K562 (cell line): ENCODE measurements around the gene NPC1L1. TPM values are rescaled to one million over a fixed set of nuclear protein-coding genes. Genes with fewer than 3 reads are reported as not detected.

Source experiments
- ATAC-seq: fragments of 200-7000 bp; cut with Tn5 transposase; 3 replicates; pipeline ENCODE4 v1.9.1; 2020; ENCODE audit warnings: moderate library complexity
- BruUV-seq: library from RNA; stranded (reverse); fragments of 400-500 nt; replicated peaks from 2 replicates; lab custom pipeline; 2021; lab: Mats Ljungman, UMichigan
- CTCF ChIA-PET: fragments of 300-600 bp; formaldehyde crosslinking; extraction: SDS; loops from one replicate; lab custom pipeline; 2021; ENCODE audit warnings: low intra/inter-chr PET ratio; lab: Yijun Ruan, JAX
- POLR2A ChIA-PET: fragments of 300-600, 350-650 bp; sonication (Branson Sonifier 250); formaldehyde crosslinking; extraction: SDS; loops from one replicate; lab custom pipeline; 2021; ENCODE audit warnings: antibody characterized with exemption, inconsistent platforms; lab: Yijun Ruan, JAX
- DNase-seq, 4 experiments: peaks; one replicate each; pipeline versions ENCODE4 v3.0.0 to v3.0.0-alpha.2; 2011 to 2018; ENCODE audit warnings: low spot score in 3 of 4, mixed read lengths in 3 of 4; ENCODE audit errors: extremely low read depth in 1 of 4
- FAIRE-seq: peaks from 2 replicates; lab custom pipeline; 2011; peaks lifted over from hg19 to GRCh38; lab: Jason Lieb, UNC
- H2AFZ ChIP-seq: 2 replicates; pipeline ENCODE4 v1.6.0; 2011; ENCODE audit warnings: low read depth, low read length, control low read depth, inconsistent platforms
- H3K27ac ChIP-seq: fragments of 200-600 bp; 3 replicates; pipeline ENCODE4 v1.8.0; 2011; ENCODE audit warnings: low read depth, mild to moderate bottlenecking, control low read depth, inconsistent platforms, low read length, moderate library complexity, mixed read lengths; ENCODE audit errors: extremely low read depth
- H3K27me3 ChIP-seq, 2 experiments: fragments of 300-600 bp in 1 of 2; 2 replicates in 1 of 2; 3 replicates in 1 of 2; pipeline versions ENCODE4 v1.6.0 to v1.8.0; 2011; ENCODE audit warnings: inconsistent platforms in 2 of 2, low read length in 2 of 2, mild to moderate bottlenecking in 1 of 2, mixed read lengths in 1 of 2, moderate library complexity in 1 of 2; ENCODE audit not compliant: control insufficient read depth in 2 of 2, insufficient read depth in 2 of 2
- H3K36me3 ChIP-seq: fragments of 300-600 bp; 3 replicates; pipeline ENCODE4 v1.8.0; 2011; ENCODE audit warnings: mild to moderate bottlenecking, low read length, inconsistent platforms; ENCODE audit not compliant: control insufficient read depth, insufficient read depth
- H3K4me1 ChIP-seq, 2 experiments: fragments of 200-600 bp in 1 of 2; replicated peaks in 1 of 2; 2 replicates in 1 of 2; 3 replicates in 1 of 2; pipeline versions ENCODE4 v1.5.1 to v1.8.0; 2011; ENCODE audit warnings: inconsistent platforms in 2 of 2, low read length in 2 of 2, mild to moderate bottlenecking in 1 of 2, mixed read lengths in 1 of 2, moderate library complexity in 1 of 2; ENCODE audit not compliant: control insufficient read depth in 2 of 2, insufficient read depth in 2 of 2
- H3K4me2 ChIP-seq: 2 replicates; pipeline ENCODE4 v1.6.1; 2011; ENCODE audit warnings: low read length, control low read depth, inconsistent platforms, mixed read lengths; ENCODE audit not compliant: insufficient read depth
- H3K4me3 ChIP-seq: fragments of 200-600 bp; sonication (generic), shearing (Covaris generic); 2 replicates; pipeline ENCODE4 v1.5.1; 2016; ENCODE audit warnings: control low read depth, inconsistent platforms
- H3K79me2 ChIP-seq: fragments of 200-600 bp; 3 replicates; pipeline ENCODE4 v1.8.0; 2011; ENCODE audit warnings: low read length, inconsistent platforms; ENCODE audit not compliant: control insufficient read depth, insufficient read depth
- H3K9ac ChIP-seq, 2 experiments: 2 replicates each; pipeline versions ENCODE4 v1.6.0 to v1.6.1; 2011; ENCODE audit warnings: low read depth in 2 of 2, low read length in 2 of 2, control low read depth in 1 of 2, inconsistent platforms in 1 of 2, mild to moderate bottlenecking in 1 of 2, mixed read lengths in 1 of 2; ENCODE audit not compliant: insufficient read depth in 1 of 2
- H3K9me1 ChIP-seq: one replicate; pipeline ENCODE4 v1.6.0; 2011; ENCODE audit warnings: inconsistent platforms, mild to moderate bottlenecking, low read length, moderate library complexity; ENCODE audit not compliant: control insufficient read depth, insufficient read depth
- H3K9me3 ChIP-seq: replicated peaks from 2 replicates; pipeline ENCODE4 v1.5.1; 2011; ENCODE audit warnings: low read depth, low read length, inconsistent platforms; ENCODE audit not compliant: control insufficient read depth, insufficient read depth
- H4K20me1 ChIP-seq: replicated peaks from 2 replicates; pipeline ENCODE4 v1.6.1; 2011; ENCODE audit warnings: low read length, inconsistent platforms, mixed read lengths; ENCODE audit not compliant: control insufficient read depth, insufficient read depth
- CEBPB ChIP-seq: fragments of 450-650 bp; IDR thresholded peaks from 2 replicates; pipeline ENCODE4 v1.6.1; 2016; ENCODE audit warnings: missing genetic modification characterization, missing compliant biosample characterization
- ELF2 ChIP-seq: fragments of 250-450 bp; sonication (Bioruptor Pico); IDR thresholded peaks from 2 replicates; pipeline ENCODE4 v1.5.0; 2021; ENCODE audit warnings: mild to moderate bottlenecking
- EP300 ChIP-seq: IDR thresholded peaks from 2 replicates; pipeline ENCODE4 v1.6.1; 2012; ENCODE audit warnings: low read length, improper control_type of control experiment
- EZH2 ChIP-seq: IDR thresholded peaks from 2 replicates; pipeline ENCODE4 v1.6.1; 2012; ENCODE audit warnings: low read depth, mild to moderate bottlenecking, inconsistent platforms, low read length, borderline replicate concordance
- HCFC1 ChIP-seq: IDR thresholded peaks from 2 replicates; pipeline ENCODE4 v1.6.1; 2012; ENCODE audit warnings: low read depth, low read length, improper control_type of control experiment
- L3MBTL2 ChIP-seq: fragments of 450-650 bp; IDR thresholded peaks from 2 replicates; pipeline ENCODE4 v1.6.1; 2016; ENCODE audit warnings: mild to moderate bottlenecking, moderate library complexity
- MCM7 ChIP-seq, 2 experiments: fragments of 450-650 bp; IDR thresholded peaks; 2 replicates each; pipeline ENCODE4 v1.6.1; 2016 to 2018
- NCOA4 ChIP-seq: fragments of 450-650 bp; IDR thresholded peaks from 2 replicates; pipeline ENCODE4 v1.6.1; 2018; ENCODE audit warnings: mild to moderate bottlenecking; ENCODE audit not compliant: partially characterized antibody
- NFRKB ChIP-seq: fragments of 450-650 bp; IDR thresholded peaks from 2 replicates; pipeline ENCODE4 v1.6.1; 2016; ENCODE audit warnings: low read depth
- NRF1 ChIP-seq, 2 experiments: fragments of 450-650 bp; IDR thresholded peaks in 1 of 2; conservative IDR thresholded peaks in 1 of 2; 2 replicates each; pipeline ENCODE4 v1.6.1; 2014; ENCODE audit warnings: mild to moderate bottlenecking in 2 of 2
- RAD21 ChIP-seq, 2 experiments: fragments of 250-450 bp in 1 of 2; fragments of 450-650 bp in 1 of 2; sonication (Bioruptor Pico) in 1 of 2; formaldehyde crosslinking in 1 of 2; IDR thresholded peaks in 1 of 2; conservative IDR thresholded peaks in 1 of 2; 2 replicates each; pipeline versions ENCODE4 v1.4.0 to v1.8.0; 2020 to 2022; ENCODE audit warnings: mild to moderate bottlenecking in 2 of 2, moderate library complexity in 1 of 2
- RBM34 ChIP-seq: fragments of 200-400 bp; formaldehyde crosslinking; IDR thresholded peaks from 2 replicates; pipeline ENCODE4 v1.6.1; 2018; ENCODE audit warnings: low read length, borderline replicate concordance; ENCODE audit not compliant: insufficient read depth
- SOX6 ChIP-seq: fragments of 450-650 bp; IDR thresholded peaks from 2 replicates; pipeline ENCODE4 v1.6.1; 2014; ENCODE audit warnings: mild to moderate bottlenecking
- ZNF184 ChIP-seq: sonication (generic); formaldehyde crosslinking; IDR thresholded peaks from 2 replicates; pipeline ENCODE4 v1.5.0; 2020; ENCODE audit warnings: missing genetic modification reagents
- ZNF324 ChIP-seq: fragments of 250-450 bp; sonication (Bioruptor Pico); IDR thresholded peaks from 2 replicates; pipeline ENCODE4 v1.4.0; 2020; ENCODE audit warnings: mild to moderate bottlenecking
- WGBS: fragments of 100-300 bp; shearing (Covaris generic); methylation state at CpG from one replicate; pipeline ENCODE4 v1.1.6; 2016; ENCODE audit warnings: low coverage, mixed read lengths; ENCODE audit not compliant: insufficient coverage; ENCODE audit errors: missing lambda C conversion rate; 5-methylcytosine and 5-hydroxymethylcytosine counted together
- in situ Hi-C: fragments of 300-500 bp; cut with MboI; formaldehyde crosslinking; loops from 4 replicates; pipeline ENCODE4 v1.15.0; 2018; ENCODE audit warnings: inconsistent platforms, mixed read lengths
- intact Hi-C: fragments of 100-400 bp; cut with micrococcal nuclease; formaldehyde crosslinking; loops from 2 replicates; pipeline ENCODE4 v1.14.2; 2022
- polyA plus RNA-seq, 8 experiments: library from polyadenylated mRNA; depleted of rRNA in 4 of 8; stranded (reverse) in 5 of 8; unstranded in 3 of 8; fragments of >200 nt; fragmentation: Nextera tagmentation in 2 of 8; fragmentation: Illumina TruSeq in 1 of 8; extraction: Ambion mirVana in 2 of 8; extraction: Trizol in 1 of 8; gene quantifications; 2 replicates each; pipeline versions ENCODE4 v1.2.1 to v1.2.3, GENCODE V29; 2011 to 2014; ENCODE audit warnings: inconsistent platforms in 1 of 8, missing spikeins in 1 of 8
- total RNA-seq, 7 experiments: library from RNA; depleted of rRNA in 6 of 7; stranded (reverse); fragments of >200 nt in 6 of 7; fragmentation: Illumina TruSeq in 2 of 7; extraction: Trizol in 2 of 7; gene quantifications; 2 replicates each; pipeline versions ENCODE4 v1.2.1 to v1.2.3, GENCODE V29; 2011 to 2021; ENCODE audit warnings: low replicate concordance in 1 of 7
- TF ChIP-seq, protein P1 (sequence below): fragments of 450-650 bp; IDR thresholded peaks from 2 replicates; pipeline ENCODE4 v1.6.1; 2014; ENCODE audit warnings: low read depth, mild to moderate bottlenecking, moderate library complexity, borderline replicate concordance
- TF ChIP-seq, protein P2 (sequence below): IDR thresholded peaks from 2 replicates; pipeline ENCODE4 v1.6.1; 2014; ENCODE audit warnings: antibody characterized with exemption

Gene NPC1L1
- total and polyA plus RNA-seq, 9 of the 15 experiments (the other 6 are each of a cell fraction or from before 2014, with no cell fraction given) = 0.01 to 0.18 (median 0.07) TPM; not detected in 4

DNA sequence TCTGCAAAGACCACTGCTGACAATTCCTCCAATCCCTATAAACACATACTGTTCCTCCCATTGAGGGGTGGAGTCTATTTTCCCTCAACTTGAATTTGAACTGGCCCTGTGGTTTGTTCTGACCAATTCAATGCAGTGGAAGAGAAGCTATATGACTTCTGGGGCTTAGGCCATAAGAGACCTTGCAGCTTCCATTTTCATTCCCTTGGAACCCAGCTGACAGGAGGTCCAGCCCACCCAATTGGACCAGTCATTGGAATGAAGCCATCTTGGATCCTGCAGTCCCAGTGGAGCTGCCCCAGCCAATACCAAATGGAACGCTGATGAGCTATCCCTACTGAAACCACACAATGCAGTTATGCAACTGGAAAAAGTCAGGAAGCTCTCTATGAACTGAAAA lies 49.8 kb upstream of the NPC1L1 start (continued):
- TF ChIP-seq SOX6 = no peak
- TF ChIP-seq, protein P1, sequence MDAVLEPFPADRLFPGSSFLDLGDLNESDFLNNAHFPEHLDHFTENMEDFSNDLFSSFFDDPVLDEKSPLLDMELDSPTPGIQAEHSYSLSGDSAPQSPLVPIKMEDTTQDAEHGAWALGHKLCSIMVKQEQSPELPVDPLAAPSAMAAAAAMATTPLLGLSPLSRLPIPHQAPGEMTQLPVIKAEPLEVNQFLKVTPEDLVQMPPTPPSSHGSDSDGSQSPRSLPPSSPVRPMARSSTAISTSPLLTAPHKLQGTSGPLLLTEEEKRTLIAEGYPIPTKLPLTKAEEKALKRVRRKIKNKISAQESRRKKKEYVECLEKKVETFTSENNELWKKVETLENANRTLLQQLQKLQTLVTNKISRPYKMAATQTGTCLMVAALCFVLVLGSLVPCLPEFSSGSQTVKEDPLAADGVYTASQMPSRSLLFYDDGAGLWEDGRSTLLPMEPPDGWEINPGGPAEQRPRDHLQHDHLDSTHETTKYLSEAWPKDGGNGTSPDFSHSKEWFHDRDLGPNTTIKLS = no peak
- TF ChIP-seq EP300 = no peak

DNA sequence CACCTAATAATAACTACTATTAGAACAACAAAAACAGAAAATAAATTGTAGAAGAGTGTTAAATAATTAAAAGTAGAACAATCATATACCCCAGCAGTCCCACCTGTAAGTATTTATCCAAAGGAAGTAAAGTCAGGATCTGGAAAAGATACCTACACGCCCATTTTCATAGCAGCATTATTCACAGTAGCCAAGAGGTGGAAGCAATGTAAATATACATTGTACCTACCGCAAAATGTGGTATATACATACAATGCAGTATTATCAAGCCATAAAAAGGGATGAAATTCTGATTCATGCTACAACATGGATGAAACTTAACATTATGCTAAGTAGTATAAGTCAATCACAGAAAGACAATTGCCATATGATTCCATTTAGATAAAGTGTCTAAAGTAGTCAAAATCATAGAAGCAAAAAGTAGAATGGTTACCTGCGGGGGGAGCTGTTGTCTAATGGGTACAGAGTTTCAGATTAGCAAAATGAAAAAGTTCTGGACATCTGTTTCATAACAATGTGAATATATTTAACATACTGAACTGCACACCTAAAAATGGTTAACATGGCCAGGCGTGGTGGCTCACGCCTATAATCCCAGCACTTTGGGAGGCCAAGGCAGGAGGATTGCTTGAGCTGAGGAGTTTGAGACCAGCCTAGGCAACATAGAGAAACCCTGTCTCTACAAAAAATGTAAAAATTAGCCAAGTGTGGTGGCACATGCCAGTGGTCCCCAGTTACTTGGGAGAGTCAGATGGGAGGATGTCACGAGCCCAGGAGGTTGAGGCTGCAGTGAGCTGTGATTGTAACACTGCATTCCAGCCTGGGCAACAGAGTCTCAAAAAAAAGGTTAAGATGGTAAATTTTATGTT lies 46.9 kb upstream of the NPC1L1 start:
- H3K27me3 ChIP-seq = no peaks in the 10 kb centered on the region
- no peaks in the 10 kb centered on the region for H3K79me2 ChIP-seq
- no peaks in the 10 kb centered on the region for H3K36me3 ChIP-seq
- BruUV-seq = no TSS peak
- ChIA-PET POLR2A (interaction anchor here (0.6 to 0.9 kb wide), 3 partner anchors 13 to 300 kb away, joined by 3 read pairs; partner anchors contain the start of gene H2AZ2), CTCF (interaction anchor here (0.8 to 2.4 kb wide), 4 partner anchors 260 to 548 kb away, joined by 3 to 17 read pairs (median 8); partner anchors contain the start of gene H2AZ2)
- no peaks in the 10 kb centered on the region for H3K9me3 ChIP-seq
- 7% methylated on average over 6 of the region's 6 CpGs for WGBS
- intact Hi-C loops (loop anchor here (1.0 to 5.0 kb wide), 6 partner anchors 49 to 548 kb away; no protein-coding TSS in a partner anchor), in situ Hi-C loops (no loop called here)
- FAIRE-seq = peak; percentile 37
- peak in 1 of 4 experiments; percentile 71 for DNase-seq
- no peaks in the 10 kb centered on the region for H4K20me1 ChIP-seq
- no peak overlapping the region for H3K9ac ChIP-seq
- H3K4me3 ChIP-seq = no peak overlapping the region
- 0 out of 2 replicates have a peak overlapping the region, but pooled peaks have one; percentile 29 for H2AFZ ChIP-seq
- H3K9me1 ChIP-seq = no peaks in the 10 kb centered on the region
- no peak overlapping the region for H3K4me2 ChIP-seq
- no peak overlapping the region for H3K27ac ChIP-seq
- H3K4me1 ChIP-seq = peaks cover 1% of the 10 kb centered on the region in 2 experiments; a peak in 4 of 5 replicates
- ATAC-seq = peak; percentile 83
- TF ChIP-seq EZH2 = no peak
- 0 out of 2 replicates have a peak, but pooled peaks have one; percentile 10 for TF ChIP-seq ELF2 (CRISPR knock-in tag)
- TF ChIP-seq L3MBTL2 = no peak
- TF ChIP-seq RAD21 (CRISPR knock-in tag; conservative IDR thresholded peaks at IDR 0.05 in 1 of 2, IDR thresholded peaks at IDR 0.05 in 1 of 2) = peak; percentile 93 to 95
- no peak for TF ChIP-seq NRF1 (conservative IDR thresholded peaks at IDR 0.05 in 1 of 2, IDR thresholded peaks at IDR 0.05 in 1 of 2)
- no peak for TF ChIP-seq HCFC1
- no peak for TF ChIP-seq ZNF184 (CRISPR knock-in tag)
- TF ChIP-seq, protein P2, sequence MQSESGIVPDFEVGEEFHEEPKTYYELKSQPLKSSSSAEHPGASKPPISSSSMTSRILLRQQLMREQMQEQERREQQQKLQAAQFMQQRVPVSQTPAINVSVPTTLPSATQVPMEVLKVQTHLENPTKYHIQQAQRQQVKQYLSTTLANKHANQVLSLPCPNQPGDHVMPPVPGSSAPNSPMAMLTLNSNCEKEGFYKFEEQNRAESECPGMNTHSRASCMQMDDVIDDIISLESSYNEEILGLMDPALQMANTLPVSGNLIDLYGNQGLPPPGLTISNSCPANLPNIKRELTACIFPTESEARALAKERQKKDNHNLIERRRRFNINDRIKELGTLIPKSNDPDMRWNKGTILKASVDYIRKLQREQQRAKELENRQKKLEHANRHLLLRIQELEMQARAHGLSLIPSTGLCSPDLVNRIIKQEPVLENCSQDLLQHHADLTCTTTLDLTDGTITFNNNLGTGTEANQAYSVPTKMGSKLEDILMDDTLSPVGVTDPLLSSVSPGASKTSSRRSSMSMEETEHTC = no peak
- 0 out of 2 replicates have a peak, but pooled peaks have one; percentile 25 for TF ChIP-seq CEBPB
- TF ChIP-seq NFRKB = no peak
- TF ChIP-seq MCM7 (IDR thresholded peaks at IDR 0.05) = no peak
- no peak for TF ChIP-seq NCOA4
- no peak for TF ChIP-seq RBM34
- TF ChIP-seq ZNF324 = no peak
